HFFc6 (cell line): ENCODE measurements around the gene NUP98. TPM values are rescaled to one million over a fixed set of nuclear protein-coding genes. Genes with fewer than 3 reads are reported as not detected.

Experiments
- DNase-seq: peaks from one replicate; pipeline ENCODE4 v3.0.0-alpha.2; 2018
- H3K27ac Mint-ChIP-seq: 2 replicates; pipeline ENCODE4 v1.8.0; 2020; ENCODE audit warnings: mild to moderate bottlenecking, mixed read lengths
- H3K27me3 Mint-ChIP-seq: 2 replicates; pipeline ENCODE4 v1.8.0; 2021; ENCODE audit warnings: mild to moderate bottlenecking, moderate library complexity, mixed read lengths; ENCODE audit not compliant: insufficient read depth
- H3K36me3 Mint-ChIP-seq: 2 replicates; pipeline ENCODE4 v1.8.0; 2021; ENCODE audit warnings: low read depth, mixed read lengths
- H3K4me1 Mint-ChIP-seq: 2 replicates; pipeline ENCODE4 v1.8.0; 2020; ENCODE audit warnings: low read depth, mixed read lengths
- H3K4me3 Mint-ChIP-seq: 2 replicates; pipeline ENCODE4 v1.8.0; 2020; ENCODE audit warnings: mild to moderate bottlenecking, moderate library complexity, mixed read lengths
- H3K9me3 Mint-ChIP-seq: 2 replicates; pipeline ENCODE4 v1.8.0; 2020; ENCODE audit warnings: mild to moderate bottlenecking, mixed read lengths
- CTCF ChIP-seq: fragments of 200-600 bp; sonication (generic); IDR thresholded peaks from 2 replicates; pipeline ENCODE4 v1.5.0; 2021; ENCODE audit warnings: antibody characterized with exemption, mild to moderate bottlenecking
- total RNA-seq, 6 experiments: library from RNA; stranded (reverse); fragmentation: NEBNext Ultra II Directional; extraction: Animal tissue kit (Norgen Biotek cat#: 25700); gene quantifications; 2 replicates in 1 of 6; 3 replicates in 5 of 6; pipeline ENCODE4 v1.2.3, GENCODE V29; 2021

Gene NUP98
- total RNA-seq, 6 experiments from 2014 or later = 81.4 to 96.7 (median 85.6) TPM

GRCh38 chr11:3755151-3755550 is 42.2 kb downstream of the NUP98 start:
- Mint-ChIP-seq H3K27ac (no peak overlapping the region), H3K4me1 (no peaks in the 10 kb centered on the region), H3K27me3 (0 out of 2 replicates have a peak, but pooled peaks cover 2% of the 10 kb centered on the region), H3K9me3 (no peaks in the 10 kb centered on the region), H3K4me3 (no peak overlapping the region), H3K36me3 (peaks cover 37% of the 10 kb centered on the region)
- TF ChIP-seq CTCF = no peak
- no peak for DNase-seq

- Mint-ChIP-seq H3K4me3 (no peak overlapping the region), H3K4me1 (peaks cover 2% of the 10 kb centered on the region), H3K9me3 (no peaks in the 10 kb centered on the region), H3K36me3 (peaks cover 28% of the 10 kb centered on the region), H3K27me3 (0 out of 2 replicates have a peak, but pooled peaks cover 2% of the 10 kb centered on the region), H3K27ac (no peak overlapping the region)
- no peak for DNase-seq
- TF ChIP-seq CTCF = no peak
These were observed 44.2 kb downstream of the NUP98 start for GRCh38 chr11:3753110-3753509.

- H3K27me3 Mint-ChIP-seq = no peaks in the 10 kb centered on the region
- peak; percentile 60 for DNase-seq
- peak overlapping the region; percentile 57 for H3K27ac Mint-ChIP-seq
- peaks cover 15% of the 10 kb centered on the region for H3K4me1 Mint-ChIP-seq
- no peak for TF ChIP-seq CTCF
- no peaks in the 10 kb centered on the region for H3K9me3 Mint-ChIP-seq
- H3K36me3 Mint-ChIP-seq = peaks cover 21% of the 10 kb centered on the region; the same call in 1 of the 2 replicates
- no peak overlapping the region for H3K4me3 Mint-ChIP-seq
These were observed 49.6 kb downstream of the NUP98 start for GRCh38 chr11:3747704-3748103.

- no peak overlapping the region for H3K4me3 Mint-ChIP-seq
- peaks cover 28% of the 10 kb centered on the region for H3K36me3 Mint-ChIP-seq
- no peaks in the 10 kb centered on the region for H3K9me3 Mint-ChIP-seq
- TF ChIP-seq CTCF = no peak
- no peak for DNase-seq
- no peaks in the 10 kb centered on the region for H3K27me3 Mint-ChIP-seq
- peaks cover 15% of the 10 kb centered on the region for H3K4me1 Mint-ChIP-seq
- no peak overlapping the region for H3K27ac Mint-ChIP-seq
These were observed 52.2 kb downstream of the NUP98 start for GRCh38 chr11:3745161-3745560.

- no peak for DNase-seq
- no peaks in the 10 kb centered on the region for H3K27me3 Mint-ChIP-seq
- H3K4me1 Mint-ChIP-seq = 0 out of 2 replicates have a peak, but pooled peaks cover 6% of the 10 kb centered on the region
- H3K9me3 Mint-ChIP-seq = no peaks in the 10 kb centered on the region
- H3K36me3 Mint-ChIP-seq = peaks cover 45% of the 10 kb centered on the region
- no peak overlapping the region for H3K4me3 Mint-ChIP-seq
- TF ChIP-seq CTCF = no peak
- H3K27ac Mint-ChIP-seq = 0 out of 2 replicates have a peak overlapping the region, but pooled peaks have one; percentile 13
These were observed 58.6 kb downstream of the NUP98 start for GRCh38 chr11:3738723-3739122.

- 0 out of 2 replicates have a peak, but pooled peaks cover 6% of the 10 kb centered on the region for H3K4me1 Mint-ChIP-seq
- TF ChIP-seq CTCF = no peak
- no peak overlapping the region for H3K4me3 Mint-ChIP-seq
- peak; percentile 16 for DNase-seq
- H3K9me3 Mint-ChIP-seq = no peaks in the 10 kb centered on the region
- H3K27ac Mint-ChIP-seq = 0 out of 2 replicates have a peak overlapping the region, but pooled peaks have one; percentile 13
- H3K27me3 Mint-ChIP-seq = no peaks in the 10 kb centered on the region
- peaks cover 49% of the 10 kb centered on the region for H3K36me3 Mint-ChIP-seq
These were observed 59.1 kb downstream of the NUP98 start for GRCh38 chr11:3738241-3738640.
